Brain microvascular endothelial cell (primary cell): ENCODE results near the gene GANAB.

Experiments used
- DNase-seq: peaks from one replicate; pipeline ENCODE4 v3.0.0-alpha.2; 2020
- H3K27ac ChIP-seq: fragments of 250-450 bp; sonication (Bioruptor Pico); 2 replicates; pipeline ENCODE4 v1.5.1; 2020; ENCODE audit warnings: mild to moderate bottlenecking, moderate library complexity
- H3K27me3 ChIP-seq: fragments of 250-450 bp; sonication (Bioruptor Pico); replicated peaks from 2 replicates; pipeline ENCODE4 v1.5.1; 2020; ENCODE audit warnings: mild to moderate bottlenecking
- H3K36me3 ChIP-seq: fragments of 250-450 bp; sonication (Bioruptor Pico); replicated peaks from 2 replicates; pipeline ENCODE4 v1.5.1; 2020; ENCODE audit warnings: mild to moderate bottlenecking
- H3K4me3 ChIP-seq: 2 replicates; pipeline ENCODE4 v1.5.1; 2011; ENCODE audit warnings: low read depth, mild to moderate bottlenecking, control low read depth, low read length, moderate library complexity
- in situ Hi-C: cut with HindIII; loops from 2 replicates; pipeline ENCODE4 v1.10.0; 2017; ENCODE audit warnings: low sequenced_read_pairs, low pct_ligation_motif_present
- TF ChIP-seq, protein P1 (sequence below): IDR thresholded peaks from 2 replicates; pipeline ENCODE4 v1.5.1; 2011; ENCODE audit warnings: low read depth, mild to moderate bottlenecking, moderate library complexity, low read length, control low read depth, inconsistent platforms; ENCODE audit errors: missing control alignments

GANAB gene

DNA sequence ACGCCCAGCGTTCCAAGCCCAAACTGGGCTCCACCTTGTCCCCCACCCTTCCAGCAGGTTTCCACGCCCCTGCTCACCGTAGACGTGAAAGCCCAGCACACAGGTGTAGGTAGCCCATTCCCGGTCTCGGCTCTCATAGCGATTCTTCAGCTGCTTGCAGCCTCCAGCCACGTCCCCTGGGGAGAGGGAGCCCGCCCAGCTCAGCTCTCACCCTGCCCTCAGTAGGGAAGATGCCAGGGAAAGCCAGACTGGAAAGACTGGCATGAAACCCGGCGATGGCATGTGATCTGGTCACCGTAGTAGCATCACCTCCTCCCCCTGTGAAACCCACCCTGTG is 43.4 kb downstream of the GANAB start:
- no peaks in the 10 kb centered on the region for H3K27me3 ChIP-seq
- H3K36me3 ChIP-seq = peaks cover 11% of the 10 kb centered on the region
- in situ Hi-C loops = no loop called here
- peak overlapping the region; percentile 93 for H3K4me3 ChIP-seq
- TF ChIP-seq, protein P1, sequence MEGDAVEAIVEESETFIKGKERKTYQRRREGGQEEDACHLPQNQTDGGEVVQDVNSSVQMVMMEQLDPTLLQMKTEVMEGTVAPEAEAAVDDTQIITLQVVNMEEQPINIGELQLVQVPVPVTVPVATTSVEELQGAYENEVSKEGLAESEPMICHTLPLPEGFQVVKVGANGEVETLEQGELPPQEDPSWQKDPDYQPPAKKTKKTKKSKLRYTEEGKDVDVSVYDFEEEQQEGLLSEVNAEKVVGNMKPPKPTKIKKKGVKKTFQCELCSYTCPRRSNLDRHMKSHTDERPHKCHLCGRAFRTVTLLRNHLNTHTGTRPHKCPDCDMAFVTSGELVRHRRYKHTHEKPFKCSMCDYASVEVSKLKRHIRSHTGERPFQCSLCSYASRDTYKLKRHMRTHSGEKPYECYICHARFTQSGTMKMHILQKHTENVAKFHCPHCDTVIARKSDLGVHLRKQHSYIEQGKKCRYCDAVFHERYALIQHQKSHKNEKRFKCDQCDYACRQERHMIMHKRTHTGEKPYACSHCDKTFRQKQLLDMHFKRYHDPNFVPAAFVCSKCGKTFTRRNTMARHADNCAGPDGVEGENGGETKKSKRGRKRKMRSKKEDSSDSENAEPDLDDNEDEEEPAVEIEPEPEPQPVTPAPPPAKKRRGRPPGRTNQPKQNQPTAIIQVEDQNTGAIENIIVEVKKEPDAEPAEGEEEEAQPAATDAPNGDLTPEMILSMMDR = no peak
- H3K27ac ChIP-seq = no peak overlapping the region
- no peak for DNase-seq

DNA sequence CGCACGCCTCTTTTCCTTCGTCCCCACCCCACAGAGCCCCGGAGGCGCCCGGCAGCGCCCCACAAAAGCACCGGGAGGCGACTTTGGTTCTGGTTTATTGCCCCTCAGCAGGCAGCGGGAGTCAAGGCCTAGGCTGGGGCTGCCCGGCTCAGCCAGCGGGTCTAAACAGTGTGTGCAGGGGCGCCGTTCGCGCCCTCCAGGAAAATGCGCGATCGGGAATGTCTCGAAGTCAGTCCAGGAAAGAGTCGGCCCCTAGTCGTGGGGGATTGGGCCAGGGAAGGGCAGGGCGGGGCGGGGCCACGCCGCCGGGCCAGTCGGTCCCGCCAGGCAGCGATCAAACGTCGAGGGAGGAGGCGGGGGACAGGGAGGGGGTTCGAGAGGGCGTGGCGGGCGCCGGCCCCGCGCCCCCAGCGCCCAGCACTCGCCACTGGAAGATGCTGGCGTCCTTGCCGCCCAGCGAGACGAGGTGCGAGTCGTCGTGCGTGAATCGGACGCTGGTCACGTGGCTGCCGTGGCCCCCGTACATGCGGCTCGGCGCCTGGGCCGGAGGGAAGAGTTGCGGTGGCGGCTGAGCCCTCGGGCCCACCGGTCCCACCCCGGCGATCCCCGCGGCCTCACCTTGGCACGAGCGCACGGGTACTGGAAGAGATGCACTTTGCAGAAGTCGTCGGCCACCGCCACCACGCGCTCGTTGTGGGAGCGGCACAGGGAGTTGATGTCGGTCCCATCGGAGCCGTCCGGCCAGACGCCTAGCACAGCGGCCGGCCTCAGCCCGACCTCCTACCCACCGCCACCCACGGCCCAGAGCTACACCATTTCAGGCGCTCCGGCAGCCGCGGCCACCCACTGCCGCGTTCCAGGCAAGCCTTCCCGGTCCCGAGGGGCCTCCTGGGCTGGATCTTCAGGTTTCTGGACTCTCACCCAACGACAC is 44.0 kb downstream of the GANAB start:
- Histone ChIP-seq H3K36me3 (peaks cover 17% of the 10 kb centered on the region), H3K27ac (no peak overlapping the region), H3K4me3 (peak overlapping the region; percentile 93), H3K27me3 (no peaks in the 10 kb centered on the region)
- DNase-seq = no peak
- TF ChIP-seq, protein P1 = peak; percentile 25
- in situ Hi-C loops = no loop called here

DNA sequence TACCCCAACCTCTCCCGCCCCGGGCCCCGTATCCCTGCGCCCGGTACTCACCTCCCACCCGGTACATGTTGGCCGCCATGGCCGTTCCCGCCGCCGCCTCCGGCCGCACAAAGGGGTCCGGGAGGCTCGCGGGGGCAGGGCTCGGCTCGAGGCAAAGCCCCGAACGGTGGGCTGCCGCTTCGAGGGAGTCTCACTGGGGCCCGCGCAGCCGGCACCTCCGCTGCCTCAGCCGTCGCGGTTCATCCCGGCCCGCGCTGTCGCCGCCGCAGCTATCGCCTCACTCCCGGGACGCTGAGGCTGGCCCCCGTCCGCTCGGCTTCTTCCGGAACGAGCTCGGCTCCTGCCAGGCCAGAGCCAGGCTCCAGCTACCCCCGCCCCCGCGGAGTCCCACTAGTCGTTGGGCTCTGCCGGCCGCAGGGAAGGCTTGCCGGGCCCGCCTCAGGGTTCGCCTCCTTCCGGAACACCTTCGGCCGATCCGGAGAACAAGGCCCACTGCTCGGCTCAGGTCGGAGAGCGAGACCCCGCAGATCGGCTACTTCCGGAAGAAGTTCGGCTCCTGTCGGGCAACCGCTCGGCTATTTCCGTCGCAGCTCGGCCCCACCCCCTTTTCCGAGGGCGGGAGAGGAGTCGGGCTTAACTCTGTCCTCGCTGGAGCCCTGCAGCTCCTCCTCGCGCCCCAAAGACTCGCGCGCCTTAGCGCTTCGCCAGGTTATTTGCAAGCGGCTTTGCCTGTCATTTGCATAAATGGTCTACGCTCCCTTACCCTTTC is 44.9 kb downstream of the GANAB start, which contains the start of gene MTA2:
Gene MTA2, minus strand, starts transcription at position 494 of the 769 bp plus-strand sequence. Its CDS starts 415 bp downstream, at position 79.
- no peaks in the 10 kb centered on the region for H3K27me3 ChIP-seq
- peak; percentile 97 for DNase-seq
- in situ Hi-C loops = no loop called here
- H3K36me3 ChIP-seq = peaks cover 24% of the 10 kb centered on the region
- peak within 1 kb of the TSS; percentile 93 for H3K4me3 ChIP-seq
- TF ChIP-seq, protein P1 = no peak
- H3K27ac ChIP-seq = peak within 1 kb of the TSS; percentile 71

DNA sequence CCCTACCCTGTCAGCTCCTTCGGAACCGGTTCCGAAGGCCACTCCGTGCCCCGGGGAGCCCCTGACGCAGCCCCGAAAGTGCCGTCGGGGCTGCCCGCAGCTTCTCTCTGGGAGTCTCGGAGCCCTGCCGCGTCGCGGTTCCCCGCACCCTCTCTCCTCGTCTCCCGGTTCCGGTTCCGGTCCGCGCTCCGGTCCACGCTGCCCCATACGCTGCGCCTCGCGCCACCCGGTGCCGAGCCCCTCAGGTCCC is 45.4 kb downstream of the GANAB start:
- Histone ChIP-seq H3K36me3 (peaks cover 27% of the 10 kb centered on the region), H3K4me3 (peak overlapping the region; percentile 93), H3K27ac (peak overlapping the region; percentile 71), H3K27me3 (no peaks in the 10 kb centered on the region)
- TF ChIP-seq, protein P1 = no peak
- in situ Hi-C loops = no loop called here
- no peak for DNase-seq

DNA sequence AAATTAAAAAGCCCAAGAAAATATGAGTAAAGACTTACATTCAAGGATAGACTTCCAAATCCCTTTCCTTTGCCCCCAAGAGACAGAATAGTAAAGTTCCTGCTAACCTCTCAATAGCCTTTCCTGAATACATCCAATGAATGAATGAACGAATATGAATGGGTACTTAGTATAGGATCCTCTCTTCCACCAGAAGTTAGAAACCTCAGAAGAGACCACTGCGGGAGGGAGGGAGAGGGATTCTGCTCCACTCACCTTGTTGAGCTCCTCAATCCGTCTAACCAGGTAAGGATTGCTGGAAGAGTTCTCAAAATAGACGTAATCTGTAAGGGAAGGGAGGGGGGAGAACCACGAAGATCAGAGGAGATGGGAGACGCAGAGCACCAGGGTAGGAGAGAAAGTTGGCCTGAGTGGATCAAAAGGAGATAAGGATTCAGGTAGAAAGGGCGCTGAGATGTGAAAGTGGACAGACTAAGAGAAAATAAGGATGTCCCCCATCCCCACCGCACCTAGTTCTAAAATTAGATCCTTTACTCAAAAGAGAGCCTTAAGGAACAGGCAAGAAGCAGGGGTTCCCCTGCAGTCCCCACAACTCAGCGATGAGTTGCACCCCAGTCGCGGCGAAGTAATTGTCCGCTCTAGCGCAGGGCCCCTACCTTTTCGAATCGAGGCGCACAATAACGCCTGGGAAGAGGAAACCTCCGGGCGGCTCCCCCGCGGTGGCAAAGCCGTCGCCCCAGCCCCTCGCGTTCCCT is 45.9 kb downstream of the GANAB start:
- TF ChIP-seq, protein P1 = no peak
- no peak for DNase-seq
- in situ Hi-C loops = no loop called here
- peak overlapping the region; percentile 93 for H3K4me3 ChIP-seq
- peaks cover 32% of the 10 kb centered on the region for H3K36me3 ChIP-seq
- peak overlapping the region; percentile 71 for H3K27ac ChIP-seq
- no peaks in the 10 kb centered on the region for H3K27me3 ChIP-seq
